22Rv1 (cell line): ENCODE results near the gene EPS8L3.

Experiments
- CTCF ChIP-seq: fragments of 450-650 bp; IDR thresholded peaks from 2 replicates; pipeline ENCODE4 v1.5.1; 2017; ENCODE audit warnings: mild to moderate bottlenecking
- ZFX ChIP-seq: fragments of 450-650 bp; IDR thresholded peaks from 2 replicates; pipeline ENCODE4 v1.6.1; 2017; ENCODE audit warnings: antibody characterized with exemption, borderline replicate concordance

DNA sequence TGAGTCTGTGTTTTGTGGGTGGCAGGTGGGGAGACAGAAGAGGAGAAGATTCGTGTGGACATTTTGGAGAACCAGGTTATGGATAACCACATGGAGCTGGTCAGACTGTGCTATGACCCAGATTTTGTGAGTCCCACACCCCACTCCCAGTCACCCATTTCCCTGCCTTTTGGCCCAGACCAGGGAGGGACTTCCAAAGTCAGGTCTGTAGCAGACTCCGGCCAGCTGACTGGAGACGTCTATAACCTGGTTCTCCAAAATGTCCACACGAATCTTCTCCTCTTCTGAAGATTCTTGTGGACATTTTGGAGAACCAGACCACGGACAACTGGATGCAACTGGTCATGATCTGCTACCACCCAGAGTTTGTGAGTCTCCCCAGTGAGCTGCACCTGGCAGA lies 50.1 kb downstream of the EPS8L3 start:
- TF ChIP-seq CTCF (no peak), ZFX (no peak)
